ENCODE data around the gene CERS3.

DNA sequence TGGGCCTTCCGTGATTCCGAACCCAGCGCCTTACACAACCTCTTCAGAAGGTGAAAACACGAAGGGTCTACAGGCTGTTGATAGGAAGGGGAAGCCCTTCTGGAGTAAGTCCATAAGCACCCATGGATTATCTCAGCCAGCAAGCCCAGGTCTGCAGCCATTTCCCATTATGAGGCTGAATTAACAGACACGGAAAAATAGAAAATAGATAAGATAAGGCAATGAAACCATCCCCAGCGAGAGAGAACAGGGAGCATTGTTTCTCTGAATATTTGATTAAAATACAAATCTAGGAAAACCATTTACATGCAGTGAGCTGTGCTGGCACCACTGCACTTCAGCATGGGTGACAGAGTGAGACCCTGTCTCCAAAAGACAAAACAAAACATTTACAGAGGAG is 16.2 kb upstream of the CERS3 start:
- TF ChIP-seq, protein P1, sequence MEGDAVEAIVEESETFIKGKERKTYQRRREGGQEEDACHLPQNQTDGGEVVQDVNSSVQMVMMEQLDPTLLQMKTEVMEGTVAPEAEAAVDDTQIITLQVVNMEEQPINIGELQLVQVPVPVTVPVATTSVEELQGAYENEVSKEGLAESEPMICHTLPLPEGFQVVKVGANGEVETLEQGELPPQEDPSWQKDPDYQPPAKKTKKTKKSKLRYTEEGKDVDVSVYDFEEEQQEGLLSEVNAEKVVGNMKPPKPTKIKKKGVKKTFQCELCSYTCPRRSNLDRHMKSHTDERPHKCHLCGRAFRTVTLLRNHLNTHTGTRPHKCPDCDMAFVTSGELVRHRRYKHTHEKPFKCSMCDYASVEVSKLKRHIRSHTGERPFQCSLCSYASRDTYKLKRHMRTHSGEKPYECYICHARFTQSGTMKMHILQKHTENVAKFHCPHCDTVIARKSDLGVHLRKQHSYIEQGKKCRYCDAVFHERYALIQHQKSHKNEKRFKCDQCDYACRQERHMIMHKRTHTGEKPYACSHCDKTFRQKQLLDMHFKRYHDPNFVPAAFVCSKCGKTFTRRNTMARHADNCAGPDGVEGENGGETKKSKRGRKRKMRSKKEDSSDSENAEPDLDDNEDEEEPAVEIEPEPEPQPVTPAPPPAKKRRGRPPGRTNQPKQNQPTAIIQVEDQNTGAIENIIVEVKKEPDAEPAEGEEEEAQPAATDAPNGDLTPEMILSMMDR (conservative IDR thresholded peaks at IDR 0.05; ENCODE audit: low read length), result no peak
- TF ChIP-seq EZH2phosphoT487 (IDR thresholded peaks at IDR 0.05; ENCODE audit: borderline replicate concordance), result no peak
